ENCODE results near the gene TBX4.

GRCh38 chr17:61488878-61489718 is 36.9 kb downstream of the TBX4 start:
- TF ChIP-seq BHLHE40 (IDR thresholded peaks at IDR 0.05; ENCODE audit: borderline replicate concordance) (no peak), ARNT (IDR thresholded peaks at IDR 0.05) (no peak), TARDBP (IDR thresholded peaks at IDR 0.05) (no peak), FOXM1 (IDR thresholded peaks at IDR 0.05; ENCODE audit: borderline replicate concordance) (no peak), L3MBTL2 (conservative IDR thresholded peaks at IDR 0.05) (no peak), SUZ12 (IDR thresholded peaks at IDR 0.05) (no peak), LEF1 (IDR thresholded peaks at IDR 0.05; ENCODE audit: borderline replicate concordance) (no peak), ELF4 (IDR thresholded peaks at IDR 0.05) (no peak), SP1 (IDR thresholded peaks at IDR 0.05) (no peak), ZNF384 (IDR thresholded peaks at IDR 0.05) (no peak)
